Type B pancreatic cell (in vitro differentiated cells): ENCODE data around the gene EFCC1. TPM values are rescaled to one million over a fixed set of nuclear protein-coding genes. Genes with fewer than 3 reads are reported as not detected.

ENCODE experiments used
- DNase-seq: peaks from one replicate; pipeline ENCODE4 v3.0.0; 2021; ENCODE audit warnings: mixed read lengths; ENCODE audit not compliant: unreplicated experiment; ENCODE audit errors: extremely low spot score
- H3K27ac Mint-ChIP-seq: 2 replicates; pipeline ENCODE4 v1.8.0; 2021; ENCODE audit warnings: mild to moderate bottlenecking, mixed read lengths
- H3K27me3 Mint-ChIP-seq: 2 replicates; pipeline ENCODE4 v1.8.0; 2021; ENCODE audit warnings: mixed read lengths
- H3K36me3 Mint-ChIP-seq: 2 replicates; pipeline ENCODE4 v1.8.0; 2021; ENCODE audit warnings: mixed read lengths
- H3K4me1 Mint-ChIP-seq: one replicate; pipeline ENCODE4 v1.8.0; 2021; ENCODE audit warnings: mixed read lengths; ENCODE audit not compliant: unreplicated experiment
- H3K4me3 Mint-ChIP-seq: 2 replicates; pipeline ENCODE4 v1.8.0; 2021; ENCODE audit warnings: mild to moderate bottlenecking, mixed read lengths
- H3K9me3 Mint-ChIP-seq: 2 replicates; pipeline ENCODE4 v1.8.0; 2021; ENCODE audit warnings: mixed read lengths
- total RNA-seq: library from RNA; stranded (reverse); gene quantifications from 2 replicates; pipeline ENCODE4 v1.2.1, GENCODE V29; 2021; ENCODE audit warnings: low replicate concordance
- TF ChIP-seq, protein P1 (sequence below): fragments of 200-600 bp; sonication (generic); conservative IDR thresholded peaks from 2 replicates; pipeline ENCODE4 v1.5.0; 2021; ENCODE audit warnings: antibody characterized with exemption, mild to moderate bottlenecking

Gene EFCC1
- total RNA-seq, 1 donor from 2014 or later, result 2.2 TPM

DNA sequence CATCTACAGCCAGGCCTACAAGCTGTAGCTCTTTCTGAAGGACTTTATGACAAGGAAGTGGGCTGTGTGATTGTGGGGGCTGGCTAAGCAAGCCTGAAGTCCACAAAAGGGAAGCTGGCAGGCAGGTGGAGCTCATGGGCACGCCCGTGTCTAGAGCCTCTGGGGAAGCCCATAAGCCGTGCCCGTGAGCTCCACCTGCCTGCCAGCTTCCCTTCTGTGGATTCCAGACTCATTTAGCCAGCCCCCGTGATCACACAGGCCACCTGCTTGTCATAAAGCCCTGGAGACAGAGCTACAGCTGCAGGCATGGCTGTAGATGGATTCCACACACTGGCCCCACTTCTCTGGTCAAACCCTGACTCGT lies 15.2 kb downstream of the EFCC1 start:
- Mint-ChIP-seq H3K4me1 (peaks cover 4% of the 10 kb centered on the region), H3K27me3 (no peaks in the 10 kb centered on the region), H3K36me3 (no peaks in the 10 kb centered on the region), H3K27ac (no peak overlapping the region), H3K9me3 (no peaks in the 10 kb centered on the region), H3K4me3 (no peak overlapping the region)
- no peak for DNase-seq
- TF ChIP-seq, protein P1, sequence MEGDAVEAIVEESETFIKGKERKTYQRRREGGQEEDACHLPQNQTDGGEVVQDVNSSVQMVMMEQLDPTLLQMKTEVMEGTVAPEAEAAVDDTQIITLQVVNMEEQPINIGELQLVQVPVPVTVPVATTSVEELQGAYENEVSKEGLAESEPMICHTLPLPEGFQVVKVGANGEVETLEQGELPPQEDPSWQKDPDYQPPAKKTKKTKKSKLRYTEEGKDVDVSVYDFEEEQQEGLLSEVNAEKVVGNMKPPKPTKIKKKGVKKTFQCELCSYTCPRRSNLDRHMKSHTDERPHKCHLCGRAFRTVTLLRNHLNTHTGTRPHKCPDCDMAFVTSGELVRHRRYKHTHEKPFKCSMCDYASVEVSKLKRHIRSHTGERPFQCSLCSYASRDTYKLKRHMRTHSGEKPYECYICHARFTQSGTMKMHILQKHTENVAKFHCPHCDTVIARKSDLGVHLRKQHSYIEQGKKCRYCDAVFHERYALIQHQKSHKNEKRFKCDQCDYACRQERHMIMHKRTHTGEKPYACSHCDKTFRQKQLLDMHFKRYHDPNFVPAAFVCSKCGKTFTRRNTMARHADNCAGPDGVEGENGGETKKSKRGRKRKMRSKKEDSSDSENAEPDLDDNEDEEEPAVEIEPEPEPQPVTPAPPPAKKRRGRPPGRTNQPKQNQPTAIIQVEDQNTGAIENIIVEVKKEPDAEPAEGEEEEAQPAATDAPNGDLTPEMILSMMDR, result no peak

GRCh38 chr3:129016720-129017483 lies 15.8 kb downstream of the EFCC1 start:
- TF ChIP-seq, protein P1, result no peak
- Mint-ChIP-seq H3K36me3 (no peaks in the 10 kb centered on the region), H3K4me3 (no peak overlapping the region), H3K27me3 (no peaks in the 10 kb centered on the region), H3K27ac (no peak overlapping the region), H3K4me1 (peaks cover 4% of the 10 kb centered on the region), H3K9me3 (no peaks in the 10 kb centered on the region)
- DNase-seq, result no peak

DNA sequence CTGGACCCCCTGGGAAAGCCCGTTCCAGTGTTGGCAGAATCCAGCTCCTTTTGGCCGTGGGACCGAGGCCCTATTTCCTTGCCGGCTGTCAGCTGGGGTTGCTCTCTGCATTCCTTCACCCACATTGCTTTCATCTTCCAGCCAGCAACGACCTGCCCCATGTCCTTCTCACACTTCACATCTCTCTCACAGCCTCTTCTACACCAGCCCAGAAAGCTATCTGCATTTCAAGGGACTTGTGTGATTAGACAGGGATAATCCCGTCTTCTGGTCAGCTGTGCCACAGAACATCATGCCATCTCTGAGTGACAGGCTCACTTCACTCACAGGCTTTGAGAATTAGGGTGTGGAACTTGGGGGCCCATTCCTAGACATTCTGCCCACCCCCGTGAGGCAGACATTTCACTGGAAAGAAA lies 16.4 kb downstream of the EFCC1 start:
- H3K36me3 Mint-ChIP-seq, result no peaks in the 10 kb centered on the region
- H3K27me3 Mint-ChIP-seq, result no peaks in the 10 kb centered on the region
- no peak for DNase-seq
- H3K9me3 Mint-ChIP-seq, result no peaks in the 10 kb centered on the region
- peaks cover 4% of the 10 kb centered on the region for H3K4me1 Mint-ChIP-seq
- TF ChIP-seq, protein P1, result no peak
- H3K27ac Mint-ChIP-seq, result peak overlapping the region; percentile 4
- H3K4me3 Mint-ChIP-seq, result peak overlapping the region; percentile 41

DNA sequence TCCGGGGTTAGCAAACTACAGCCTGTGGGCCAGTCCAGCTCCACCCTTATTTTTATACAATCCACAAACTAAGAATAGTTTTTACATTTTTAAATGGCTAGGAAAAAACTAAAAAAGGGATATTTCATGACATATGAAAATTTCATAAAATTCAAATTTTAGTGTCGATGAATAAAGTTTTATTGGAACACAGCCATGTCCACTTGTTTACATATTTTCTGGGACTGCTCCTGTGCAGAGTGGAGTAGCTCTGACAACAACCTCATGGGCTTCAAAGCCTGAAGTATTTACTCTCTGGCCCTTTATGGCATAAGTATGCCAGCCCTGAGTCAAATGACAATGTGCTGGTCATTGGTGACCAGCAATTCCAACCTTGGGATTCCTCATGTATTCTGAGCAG lies 17.2 kb downstream of the EFCC1 start:
- Mint-ChIP-seq H3K27ac (no peak overlapping the region), H3K4me1 (peaks cover 4% of the 10 kb centered on the region), H3K27me3 (no peaks in the 10 kb centered on the region), H3K9me3 (no peaks in the 10 kb centered on the region), H3K4me3 (no peak overlapping the region), H3K36me3 (no peaks in the 10 kb centered on the region)
- DNase-seq, result no peak
- TF ChIP-seq, protein P1, result no peak

DNA sequence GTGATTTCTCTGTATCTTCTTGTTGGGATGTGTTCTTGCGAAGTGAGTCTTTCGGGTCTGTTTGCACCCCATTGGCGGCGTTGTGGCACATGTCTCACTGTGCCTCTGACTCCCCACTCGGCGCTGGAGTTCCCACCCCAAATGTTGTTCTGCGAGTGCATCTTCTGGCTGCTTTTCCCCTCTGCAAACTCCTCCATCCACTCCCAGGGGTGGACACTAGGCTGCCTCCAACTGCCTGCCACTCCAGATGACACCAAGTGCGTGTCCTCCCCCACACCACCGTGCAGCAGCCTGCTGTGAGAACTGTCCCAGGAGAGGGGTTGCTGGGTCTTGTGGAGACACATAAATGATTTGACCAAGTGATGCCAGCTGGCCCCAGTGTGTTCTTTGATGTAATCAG lies 17.6 kb downstream of the EFCC1 start:
- Mint-ChIP-seq H3K9me3 (no peaks in the 10 kb centered on the region), H3K27me3 (peaks cover under 1% of the 10 kb centered on the region), H3K4me1 (peaks cover 4% of the 10 kb centered on the region), H3K27ac (no peak overlapping the region), H3K4me3 (no peak overlapping the region), H3K36me3 (no peaks in the 10 kb centered on the region)
- no peak for DNase-seq
- TF ChIP-seq, protein P1, result no peak
